ENCODE data around the gene TEX26. TPM values are rescaled to one million over a fixed set of nuclear protein-coding genes. Genes with fewer than 3 reads are reported as not detected.

The TEX26 gene
- total and polyA plus RNA-seq, 4 experiments from 2014 or later, result not detected

DNA sequence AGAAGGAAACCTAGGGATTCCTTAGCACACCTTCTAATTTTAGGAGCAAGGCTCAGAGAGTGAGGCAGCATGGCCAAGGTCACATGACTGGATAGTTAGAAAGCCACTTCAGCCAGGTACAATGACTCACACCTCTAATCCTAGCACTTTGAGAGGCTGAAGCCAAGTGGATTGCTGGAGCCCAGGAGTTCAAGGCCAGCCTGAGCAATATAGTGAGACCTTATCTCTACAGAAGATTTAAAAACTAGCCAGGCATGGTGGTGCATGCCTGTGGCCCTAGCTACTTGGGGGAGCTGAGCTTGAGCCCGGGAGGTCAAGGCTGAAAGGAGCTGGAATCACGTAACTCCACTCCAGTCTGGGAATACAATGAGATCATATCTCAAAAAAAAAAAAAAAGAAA, 69.2 kb downstream of the TEX26 start:
- ChIA-PET CTCF (ENCODE audit: partially characterized antibody) (interaction anchor here (1.2 kb wide), 1 partner anchor 44 kb away, joined by 3 read pairs; no protein-coding TSS in a partner anchor), POLR2A (ENCODE audit: partially characterized antibody) (no interaction called here)
- Histone ChIP-seq H3K27ac (ENCODE audit: low read depth, low read length) (no peak overlapping the region), H3K36me3 (ENCODE audit: insufficient read depth, low read length) (no peaks in the 10 kb centered on the region), H3K4me3 (ENCODE audit: low read length in 2 of 2) (no peak overlapping the region), H3K27me3 (ENCODE audit: insufficient read depth, low read length) (peaks cover 3% of the 10 kb centered on the region), H3K9me3 (ENCODE audit: control insufficient read depth in 1 of 2, low read length in 2 of 2) (no peaks in the 10 kb centered on the region), H3K4me1 (ENCODE audit: insufficient read depth, low read length) (no peaks in the 10 kb centered on the region)
- DNase-seq, result no peak
- Mint-ChIP-seq H3K4me1 (no peaks in the 10 kb centered on the region), H3K27ac (no peak overlapping the region), H3K27me3 (peaks cover 10 to 18% of the 10 kb centered on the region in 2 donors), H3K4me3 (no peak overlapping the region), H3K36me3 (no peaks in the 10 kb centered on the region), H3K9me3 (no peaks in the 10 kb centered on the region)
- intact Hi-C loops (cut with micrococcal nuclease), result no loop called here

DNA sequence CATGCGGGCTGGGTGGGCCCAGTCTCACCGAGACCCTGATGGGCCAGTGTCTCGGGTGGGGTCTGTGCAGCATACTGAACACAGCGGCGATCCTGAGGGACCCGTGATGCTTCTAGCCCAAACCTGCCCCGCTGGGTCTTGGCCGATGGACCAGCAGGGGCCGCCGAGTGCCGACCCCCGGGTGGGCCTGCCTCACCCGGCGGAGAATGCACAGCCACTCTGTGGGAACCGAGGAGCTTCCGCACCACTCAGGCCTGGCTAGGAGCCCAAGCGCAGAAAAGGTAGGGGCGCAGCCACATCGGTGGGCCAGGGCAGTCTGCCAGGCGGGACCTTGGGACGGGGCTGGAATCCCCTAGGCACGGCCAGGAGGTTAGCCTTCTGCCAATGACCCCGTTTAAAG, 72.6 kb downstream of the TEX26 start:
- no peaks in the 10 kb centered on the region for H3K9me3 Mint-ChIP-seq
- H3K36me3 Mint-ChIP-seq, result no peaks in the 10 kb centered on the region
- H3K27ac Mint-ChIP-seq, result no peak overlapping the region

DNA sequence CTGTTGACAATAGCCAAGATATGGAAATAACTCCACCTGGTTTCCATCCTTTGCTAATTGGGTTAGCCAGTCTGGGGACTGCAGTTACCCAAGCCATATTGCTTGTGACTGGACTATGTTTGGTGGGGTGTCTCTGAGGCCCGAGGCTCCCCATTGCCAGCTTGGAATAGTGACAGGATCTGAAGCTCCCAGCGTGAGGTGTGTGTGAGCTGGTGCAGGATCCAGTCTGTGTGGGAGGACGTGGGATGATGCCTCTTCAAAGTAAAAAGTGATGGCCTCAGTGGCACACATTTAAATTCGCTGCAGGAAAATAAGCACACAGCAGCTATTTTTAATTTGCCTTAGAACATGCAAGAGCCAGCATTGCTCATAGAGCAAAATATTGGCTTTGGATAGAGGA, 75.0 kb downstream of the TEX26 start:
- intact Hi-C loops (cut with micrococcal nuclease), result no loop called here
- Mint-ChIP-seq H3K27me3 (peaks cover 9 to 21% of the 10 kb centered on the region in 2 donors), H3K4me1 (peaks cover 0 to 5% (median 0%) of the 10 kb centered on the region in 4 donors), H3K36me3 (no peaks in the 10 kb centered on the region), H3K27ac (no peak overlapping the region), H3K9me3 (no peaks in the 10 kb centered on the region), H3K4me3 (no peak overlapping the region)
- ChIA-PET POLR2A (ENCODE audit: partially characterized antibody) (no interaction called here), CTCF (ENCODE audit: partially characterized antibody) (interaction anchor here (2.3 kb wide), 1 partner anchor 37 kb away, joined by 6 read pairs; no protein-coding TSS in a partner anchor)
- DNase-seq, result no peak
- no peaks in the 10 kb centered on the region for H3K27me3 ChIP-seq (ENCODE audit: insufficient read depth, low read length)
- H3K27ac ChIP-seq (ENCODE audit: low read depth, low read length), result no peak overlapping the region
- no peak overlapping the region for H3K4me3 ChIP-seq (ENCODE audit: low read length in 2 of 2)
- no peaks in the 10 kb centered on the region for H3K36me3 ChIP-seq (ENCODE audit: insufficient read depth, low read length)
- no peaks in the 10 kb centered on the region for H3K4me1 ChIP-seq (ENCODE audit: insufficient read depth, low read length)
- H3K9me3 ChIP-seq (ENCODE audit: control insufficient read depth in 1 of 2, low read length in 2 of 2), result no peaks in the 10 kb centered on the region

More for the DNA sequence above, 72.6 kb downstream of the TEX26 start:
- Histone ChIP-seq H3K9me3 (ENCODE audit: control insufficient read depth in 1 of 2, low read length in 2 of 2) (no peaks in the 10 kb centered on the region), H3K4me1 (ENCODE audit: insufficient read depth, low read length) (no peaks in the 10 kb centered on the region), H3K4me3 (ENCODE audit: low read length in 2 of 2) (no peak overlapping the region), H3K27me3 (ENCODE audit: insufficient read depth, low read length) (no peaks in the 10 kb centered on the region), H3K27ac (ENCODE audit: low read depth, low read length) (no peak overlapping the region), H3K36me3 (ENCODE audit: insufficient read depth, low read length) (no peaks in the 10 kb centered on the region)
- no peak for DNase-seq
- ChIA-PET POLR2A (ENCODE audit: partially characterized antibody) (no interaction called here), CTCF (ENCODE audit: partially characterized antibody) (no interaction called here)
- Mint-ChIP-seq H3K27me3 (peaks cover 12 to 21% of the 10 kb centered on the region in 2 donors), H3K4me1 (no peaks in the 10 kb centered on the region), H3K4me3 (no peak overlapping the region)
- intact Hi-C loops (cut with micrococcal nuclease), result no loop called here

DNA sequence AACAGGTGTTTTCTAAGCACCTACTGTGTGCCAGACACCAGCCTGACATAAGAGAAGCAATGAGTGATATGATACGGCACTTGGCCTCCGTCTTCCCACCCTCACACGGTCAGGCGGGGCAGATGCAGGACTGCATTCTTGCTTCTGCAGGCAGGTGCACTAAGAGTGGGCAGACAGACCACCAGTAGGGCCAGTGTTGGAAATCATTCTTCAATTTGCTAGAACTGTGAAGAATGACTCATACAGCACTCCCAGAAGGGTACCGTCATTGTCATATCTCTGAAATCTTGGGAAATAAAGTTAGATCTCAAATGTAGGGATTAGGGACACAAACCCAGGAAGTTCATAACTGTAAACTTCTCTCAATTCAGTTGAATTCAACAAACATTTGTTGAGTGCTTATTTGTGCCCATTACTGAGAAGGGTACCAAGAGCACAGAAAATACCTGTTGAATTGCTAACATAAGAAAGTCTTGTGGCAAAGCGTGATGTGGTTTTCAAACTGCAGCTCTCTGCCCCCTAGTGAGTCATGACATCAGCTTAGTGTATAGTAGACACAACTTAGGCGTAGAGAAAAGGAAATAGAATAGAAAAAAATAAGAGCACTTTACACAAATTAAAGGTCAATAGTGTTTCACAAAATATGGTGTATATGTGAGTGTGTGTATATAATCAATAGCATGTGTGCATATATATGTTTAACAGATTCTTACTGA, 76.1 kb downstream of the TEX26 start:
- Histone ChIP-seq H3K27me3 (ENCODE audit: insufficient read depth, low read length) (no peaks in the 10 kb centered on the region), H3K27ac (ENCODE audit: low read depth, low read length) (no peak overlapping the region), H3K9me3 (ENCODE audit: control insufficient read depth in 1 of 2, low read length in 2 of 2) (no peaks in the 10 kb centered on the region), H3K4me3 (ENCODE audit: low read length in 2 of 2) (no peak overlapping the region), H3K36me3 (ENCODE audit: insufficient read depth, low read length) (no peaks in the 10 kb centered on the region), H3K4me1 (ENCODE audit: insufficient read depth, low read length) (no peaks in the 10 kb centered on the region)
- H3K27me3 Mint-ChIP-seq, result peaks cover 9 to 17% of the 10 kb centered on the region in 2 donors
- no peaks in the 10 kb centered on the region for H3K36me3 Mint-ChIP-seq
- peaks cover 0 to 5% (median 0%) of the 10 kb centered on the region in 4 donors for H3K4me1 Mint-ChIP-seq
- CTCF ChIA-PET (ENCODE audit: partially characterized antibody), result interaction anchor here (0.6 to 2.3 kb wide), 3 partner anchors 14 to 36 kb away, joined by 3 to 6 read pairs (median 3); no protein-coding TSS in a partner anchor
- intact Hi-C loops (cut with micrococcal nuclease), result no loop called here
- no peaks in the 10 kb centered on the region for H3K9me3 Mint-ChIP-seq
- POLR2A ChIA-PET (ENCODE audit: partially characterized antibody), result no interaction called here
- no peak overlapping the region for H3K4me3 Mint-ChIP-seq
- H3K27ac Mint-ChIP-seq, result no peak overlapping the region
- no peak for DNase-seq

DNA sequence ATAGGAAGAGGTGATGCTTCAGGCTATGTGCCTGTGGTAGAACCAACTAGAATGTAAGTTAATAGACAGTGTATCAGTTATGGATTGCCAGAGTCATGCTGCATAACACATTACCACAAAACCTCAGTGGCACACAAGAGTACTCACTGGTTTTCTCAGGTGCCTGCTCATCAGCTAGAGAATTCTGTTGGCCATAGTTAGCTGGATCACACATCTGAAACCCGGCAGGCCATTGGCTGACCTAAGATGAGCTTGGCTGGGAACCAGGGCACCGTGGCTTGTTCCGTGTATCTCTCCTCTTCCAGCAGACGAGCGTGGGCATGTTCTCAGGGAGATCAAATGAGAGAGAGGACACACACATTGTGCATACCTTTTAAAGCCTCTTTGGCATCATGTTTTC, 76.7 kb downstream of the TEX26 start:
- intact Hi-C loops (cut with micrococcal nuclease), result no loop called here
- Mint-ChIP-seq H3K4me3 (no peak overlapping the region), H3K9me3 (no peaks in the 10 kb centered on the region), H3K27me3 (peaks cover 10 to 16% of the 10 kb centered on the region in 2 donors), H3K27ac (no peak overlapping the region), H3K36me3 (no peaks in the 10 kb centered on the region), H3K4me1 (peaks cover 0 to 5% (median 0%) of the 10 kb centered on the region in 4 donors)
- ChIA-PET CTCF (ENCODE audit: partially characterized antibody) (no interaction called here), POLR2A (ENCODE audit: partially characterized antibody) (no interaction called here)
- H3K4me1 ChIP-seq (ENCODE audit: insufficient read depth, low read length), result no peaks in the 10 kb centered on the region
- H3K9me3 ChIP-seq (ENCODE audit: control insufficient read depth in 1 of 2, low read length in 2 of 2), result no peaks in the 10 kb centered on the region
- H3K36me3 ChIP-seq (ENCODE audit: insufficient read depth, low read length), result no peaks in the 10 kb centered on the region
- no peaks in the 10 kb centered on the region for H3K27me3 ChIP-seq (ENCODE audit: insufficient read depth, low read length)
- no peak overlapping the region for H3K27ac ChIP-seq (ENCODE audit: low read depth, low read length)
- no peak for DNase-seq
- no peak overlapping the region for H3K4me3 ChIP-seq (ENCODE audit: low read length in 2 of 2)

DNA sequence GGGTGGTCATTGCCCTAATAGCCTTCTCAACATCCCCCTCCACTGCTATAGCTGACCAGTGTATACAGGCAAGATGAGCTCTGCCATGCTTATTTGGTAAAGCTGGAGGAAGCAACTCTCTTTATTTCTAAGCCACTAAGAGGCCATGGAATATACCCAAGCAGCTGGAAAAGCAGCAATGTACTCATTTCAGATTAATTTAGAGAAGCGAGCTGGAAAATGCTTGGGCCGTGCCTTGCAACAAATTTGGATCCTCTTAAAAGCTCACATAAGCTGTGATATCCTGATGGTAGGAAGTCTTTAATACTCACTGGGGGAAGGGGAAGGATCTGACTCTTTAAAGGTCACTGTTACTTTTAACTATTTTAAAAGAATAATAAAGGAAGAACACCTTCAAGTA, 77.8 kb downstream of the TEX26 start:
- H3K4me3 Mint-ChIP-seq, result no peak overlapping the region
- Histone ChIP-seq H3K36me3 (ENCODE audit: insufficient read depth, low read length) (no peaks in the 10 kb centered on the region), H3K27me3 (ENCODE audit: insufficient read depth, low read length) (no peaks in the 10 kb centered on the region), H3K4me3 (ENCODE audit: low read length in 2 of 2) (no peak overlapping the region), H3K9me3 (ENCODE audit: control insufficient read depth in 1 of 2, low read length in 2 of 2) (no peaks in the 10 kb centered on the region), H3K27ac (ENCODE audit: low read depth, low read length) (no peak overlapping the region), H3K4me1 (ENCODE audit: insufficient read depth, low read length) (no peaks in the 10 kb centered on the region)
- no peaks in the 10 kb centered on the region for H3K36me3 Mint-ChIP-seq
- no peak overlapping the region for H3K27ac Mint-ChIP-seq
- intact Hi-C loops (cut with micrococcal nuclease), result no loop called here
- peaks cover 0 to 5% (median 0%) of the 10 kb centered on the region in 4 donors for H3K4me1 Mint-ChIP-seq
- CTCF ChIA-PET (ENCODE audit: partially characterized antibody), result no interaction called here
- no peak for DNase-seq
- POLR2A ChIA-PET (ENCODE audit: partially characterized antibody), result no interaction called here
- no peaks in the 10 kb centered on the region for H3K9me3 Mint-ChIP-seq
- H3K27me3 Mint-ChIP-seq, result peaks cover 14 to 18% of the 10 kb centered on the region in 2 donors

DNA sequence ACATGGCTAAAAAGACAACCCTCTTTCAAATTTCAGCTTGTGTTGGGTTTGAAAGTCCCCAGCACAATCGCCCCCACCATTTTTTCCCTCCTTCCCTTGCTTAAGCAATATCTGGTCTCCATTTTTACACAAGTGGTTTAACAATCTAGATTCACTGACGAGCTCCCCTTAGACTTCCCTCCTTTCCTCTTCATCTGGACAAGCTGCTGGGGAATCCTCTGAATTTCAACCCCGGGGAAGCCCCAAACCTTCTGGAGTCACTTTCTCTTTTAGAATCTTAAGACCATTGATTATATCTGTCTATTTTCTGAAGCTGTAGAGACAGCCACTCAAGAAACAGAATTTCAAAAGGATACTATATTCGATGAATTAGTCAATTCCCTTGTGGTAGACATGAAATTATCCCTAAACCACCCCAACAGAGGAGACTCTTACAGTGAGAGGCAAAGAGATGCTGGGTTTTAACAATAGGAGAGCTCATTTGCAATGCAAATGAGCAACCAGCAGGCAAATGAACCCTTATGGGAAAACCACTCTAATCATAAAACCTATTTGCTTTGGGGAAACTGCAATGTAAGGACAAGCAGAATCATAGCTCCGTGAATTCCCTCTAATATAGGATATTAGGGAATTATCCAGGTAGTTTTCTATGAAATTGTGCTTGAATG, 78.9 kb downstream of the TEX26 start:
- Histone ChIP-seq H3K4me3 (ENCODE audit: low read length in 2 of 2) (no peak overlapping the region), H3K27ac (ENCODE audit: low read depth, low read length) (no peak overlapping the region), H3K36me3 (ENCODE audit: insufficient read depth, low read length) (no peaks in the 10 kb centered on the region), H3K9me3 (ENCODE audit: control insufficient read depth in 1 of 2, low read length in 2 of 2) (no peaks in the 10 kb centered on the region), H3K27me3 (ENCODE audit: insufficient read depth, low read length) (no peaks in the 10 kb centered on the region), H3K4me1 (ENCODE audit: insufficient read depth, low read length) (no peaks in the 10 kb centered on the region)
- Mint-ChIP-seq H3K4me1 (peaks cover 0 to 5% (median 0%) of the 10 kb centered on the region in 4 donors), H3K36me3 (no peaks in the 10 kb centered on the region), H3K27me3 (peaks cover 13% of the 10 kb centered on the region in 2 donors), H3K27ac (no peak overlapping the region), H3K4me3 (no peak overlapping the region), H3K9me3 (no peaks in the 10 kb centered on the region)
- CTCF ChIA-PET (ENCODE audit: partially characterized antibody), result interaction anchor here (0.6 to 1.0 kb wide), 3 partner anchors 11 to 32 kb away, joined by 3 to 4 read pairs (median 3); no protein-coding TSS in a partner anchor
- intact Hi-C loops (cut with micrococcal nuclease), result no loop called here
- DNase-seq, result no peak
- POLR2A ChIA-PET (ENCODE audit: partially characterized antibody), result no interaction called here

Data from CD4-positive, alpha-beta memory T cell (primary cell).